ENCODE measurements around the gene CCDC54. TPM values are rescaled to one million over a fixed set of nuclear protein-coding genes. Genes with fewer than 3 reads are reported as not detected.

CCDC54 gene
- total and polyA plus RNA-seq, 2 of the 8 experiments (the other 6 are each of a cell fraction or from before 2014, with no cell fraction given): not detected

- no peak overlapping the region for H3K4ac ChIP-seq (replicated peaks; ENCODE audit: insufficient read length, low read depth, low read length)
- no peak overlapping the region for H3K18ac ChIP-seq (ENCODE audit: extremely low read depth, low read length)
- H2BK120ac ChIP-seq (replicated peaks; ENCODE audit: low read depth, low read length): no peak overlapping the region
- H2BK5ac ChIP-seq (ENCODE audit: low read depth, low read length): no peak overlapping the region
- POLR2A ChIA-PET (ENCODE audit: partially characterized antibody): no interaction called here
- H3K4me2 ChIP-seq (ENCODE audit: insufficient read depth in 1 of 2, low read depth in 2 of 2, low read length in 2 of 2): no peak overlapping the region
- H4K5ac ChIP-seq (ENCODE audit: insufficient read length, low read depth, low read length): no peak overlapping the region
- H4K20me1 ChIP-seq (replicated peaks in 1 of 2; ENCODE audit: control insufficient read depth in 1 of 2, insufficient read depth in 2 of 2, low read length in 2 of 2): no peaks in the 10 kb centered on the region
- H3K56ac ChIP-seq (replicated peaks; ENCODE audit: insufficient read length, low read depth, low read length): no peak overlapping the region
- CTCF ChIA-PET (ENCODE audit: partially characterized antibody): interaction anchor here (0.7 to 1.9 kb wide), 7 partner anchors 8 to 167 kb away, joined by 3 to 6 read pairs (median 3); no protein-coding TSS in a partner anchor
- no peak for DNase-seq (ENCODE audit: low read depth in 1 of 2, low spot score in 2 of 2)
- H4K91ac ChIP-seq (replicated peaks; ENCODE audit: insufficient read length, low read length): no peak overlapping the region
- no peaks in the 10 kb centered on the region for H3K79me1 ChIP-seq (ENCODE audit: low read depth, low read length)
- no peak overlapping the region for H2BK12ac ChIP-seq (ENCODE audit: low read depth, low read length)
- no peak overlapping the region for H3K27ac ChIP-seq (ENCODE audit: low read depth, low read length)
- no peaks in the 10 kb centered on the region for H3K4me1 ChIP-seq (replicated peaks in 1 of 4; ENCODE audit: control insufficient read depth in 3 of 4, insufficient read depth in 4 of 4, low read length in 3 of 4)
- no peak overlapping the region for H3K23ac ChIP-seq (ENCODE audit: insufficient read length)
- H3K27me3 ChIP-seq (replicated peaks in 1 of 4; ENCODE audit: control insufficient read depth in 3 of 4, extremely low read depth in 1 of 4, insufficient read depth in 3 of 4, low read length in 3 of 4): no peaks in the 10 kb centered on the region
- no peak overlapping the region for H2BK15ac ChIP-seq (ENCODE audit: low read length)
- H3K23me2 ChIP-seq (ENCODE audit: low read depth, low read length): no peaks in the 10 kb centered on the region
- no peaks in the 10 kb centered on the region for H3K79me2 ChIP-seq (ENCODE audit: control insufficient read depth in 1 of 2, insufficient read depth in 2 of 2, low read length in 2 of 2)
- no peak for FAIRE-seq
- WGBS, 2 experiments (ENCODE audit: extremely low coverage in 1 of 2, insufficient coverage in 1 of 2, insufficient read length in 1 of 2, insufficient replicate concordance in 2 of 2, low coverage in 1 of 2, low lambda C conversion rate in 2 of 2, missing lambda C conversion rate in 1 of 2): 94% methylated on average over 3 of the region's 3 CpGs; no CpG with 5 or more reads in 1 of the 2 experiments
- no peak overlapping the region for H2AFZ ChIP-seq (ENCODE audit: low read length)
- no peak overlapping the region for H4K8ac ChIP-seq (ENCODE audit: extremely low read depth, insufficient read depth, low read length)
- no peak overlapping the region for H2AK5ac ChIP-seq (ENCODE audit: low read depth, low read length)
- H3K9ac ChIP-seq (replicated peaks in 1 of 4; ENCODE audit: extremely low read depth in 1 of 4, low read depth in 3 of 4, low read length in 3 of 4): no peak overlapping the region
- no peak overlapping the region for H2BK20ac ChIP-seq (ENCODE audit: low read length)
- H3K14ac ChIP-seq (ENCODE audit: insufficient read length): no peak overlapping the region
- no peaks in the 10 kb centered on the region for H3K36me3 ChIP-seq (ENCODE audit: control insufficient read depth in 2 of 4, insufficient read depth in 4 of 4, low read length in 3 of 4)
- H3K4me3 ChIP-seq (ENCODE audit: extremely low read depth in 1 of 4, insufficient read depth in 2 of 4, low read depth in 3 of 4, low read length in 4 of 4): no peak overlapping the region
- no peaks in the 10 kb centered on the region for H3K9me3 ChIP-seq (ENCODE audit: insufficient read depth in 2 of 2, low read depth in 1 of 2, low read length in 1 of 2)
- TF ChIP-seq EZH2 (IDR thresholded peaks at IDR 0.05; ENCODE audit: low read depth, low read length, severe bottlenecking) (no peak), SUZ12 (IDR thresholded peaks at IDR 0.05; ENCODE audit: low read length) (no peak), RXRA (IDR thresholded peaks at IDR 0.05; ENCODE audit: insufficient read depth, low read depth, low read length) (no peak), KDM4A (IDR thresholded peaks at IDR 0.05; ENCODE audit: low read depth, low read length, severe bottlenecking) (no peak)
- TF ChIP-seq, protein P1, sequence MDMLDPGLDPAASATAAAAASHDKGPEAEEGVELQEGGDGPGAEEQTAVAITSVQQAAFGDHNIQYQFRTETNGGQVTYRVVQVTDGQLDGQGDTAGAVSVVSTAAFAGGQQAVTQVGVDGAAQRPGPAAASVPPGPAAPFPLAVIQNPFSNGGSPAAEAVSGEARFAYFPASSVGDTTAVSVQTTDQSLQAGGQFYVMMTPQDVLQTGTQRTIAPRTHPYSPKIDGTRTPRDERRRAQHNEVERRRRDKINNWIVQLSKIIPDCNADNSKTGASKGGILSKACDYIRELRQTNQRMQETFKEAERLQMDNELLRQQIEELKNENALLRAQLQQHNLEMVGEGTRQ (IDR thresholded peaks at IDR 0.05; ENCODE audit: low read length): no peak
These were observed 25.0 kb downstream of the CCDC54 start for GRCh38 chr3:107402214-107402613.
